DOHH2 (cell line): Measurements from ENCODE around the gene GDF2.

Experiments used
- H3F3A ChIP-seq: fragments of 200-600 bp; sonication (generic), shearing (Covaris generic); 2 replicates; pipeline ENCODE4 v1.6.0; 2016; ENCODE audit warnings: antibody characterized with exemption, mild to moderate bottlenecking; ENCODE audit not compliant: control insufficient read depth, insufficient read depth
- H3K27ac ChIP-seq: fragments of 200-600 bp; sonication (generic); 2 replicates; pipeline ENCODE4 v1.5.1; 2014; ENCODE audit warnings: low read depth, mild to moderate bottlenecking, low read length, moderate library complexity
- H3K27me3 ChIP-seq: fragments of 200-600 bp; sonication (generic); 2 replicates; pipeline ENCODE4 v1.6.1; 2014; ENCODE audit warnings: mild to moderate bottlenecking, low read length, mixed read lengths; ENCODE audit not compliant: control insufficient read depth
- H3K36me3 ChIP-seq: fragments of 200-600 bp; sonication (generic); 2 replicates; pipeline ENCODE4 v1.6.1; 2014; ENCODE audit warnings: mild to moderate bottlenecking, low read length, moderate library complexity, mixed read lengths; ENCODE audit not compliant: control insufficient read depth
- H3K4me1 ChIP-seq: fragments of 200-600 bp; sonication (generic); 2 replicates; pipeline ENCODE4 v1.6.1; 2014; ENCODE audit warnings: mild to moderate bottlenecking, low read length, mixed read lengths; ENCODE audit not compliant: control insufficient read depth
- H3K4me2 ChIP-seq: fragments of 200-600 bp; sonication (generic); 2 replicates; pipeline ENCODE4 v1.6.0; 2014; ENCODE audit warnings: mild to moderate bottlenecking, low read length, moderate library complexity
- H3K4me3 ChIP-seq: fragments of 200-600 bp; sonication (generic); 2 replicates; pipeline ENCODE4 v1.5.1; 2014; ENCODE audit warnings: mild to moderate bottlenecking, low read length, mixed read lengths
- H3K79me2 ChIP-seq: fragments of 200-600 bp; sonication (generic); 2 replicates; pipeline ENCODE4 v1.6.1; 2014; ENCODE audit warnings: mild to moderate bottlenecking, low read length, mixed read lengths; ENCODE audit not compliant: control insufficient read depth
- H3K9me2 ChIP-seq: fragments of 200-600 bp; sonication (generic); replicated peaks from 2 replicates; pipeline ENCODE4 v1.6.1; 2014; ENCODE audit warnings: mild to moderate bottlenecking, low read length, mixed read lengths; ENCODE audit not compliant: control insufficient read depth
- H3K9me3 ChIP-seq: fragments of 200-600 bp; sonication (generic); 2 replicates; pipeline ENCODE4 v1.6.1; 2014; ENCODE audit warnings: antibody characterized with exemption, low read length, mixed read lengths; ENCODE audit not compliant: control insufficient read depth, insufficient read depth
- H4K20me1 ChIP-seq: fragments of 200-600 bp; sonication (generic); 2 replicates; pipeline ENCODE4 v1.6.0; 2014; ENCODE audit warnings: low read depth, mild to moderate bottlenecking, antibody characterized with exemption, low read length, moderate library complexity; ENCODE audit not compliant: control insufficient read depth, insufficient read depth
- CTCF ChIP-seq: fragments of 200-600 bp; sonication (generic); IDR thresholded peaks from one replicate; pipeline ENCODE4 v1.5.1; 2014; ENCODE audit warnings: antibody characterized with exemption, mild to moderate bottlenecking, low read depth, low read length; ENCODE audit not compliant: poor library complexity, severe bottlenecking
- EZH2phosphoT487 ChIP-seq: fragments of 200-600 bp; sonication (generic); IDR thresholded peaks from 2 replicates; pipeline ENCODE4 v1.6.1; 2017; ENCODE audit warnings: borderline replicate concordance, mild to moderate bottlenecking, antibody characterized with exemption, low read length, moderate library complexity, mixed read lengths

GDF2 gene

GRCh38 chr10:47364366-47364765, 42.1 kb downstream of the GDF2 start:
- no peaks in the 10 kb centered on the region for H3K36me3 ChIP-seq
- no peaks in the 10 kb centered on the region for H3K79me2 ChIP-seq
- no peak overlapping the region for H3K4me2 ChIP-seq
- no peak overlapping the region for H3K27ac ChIP-seq
- H3K9me3 ChIP-seq: no peaks in the 10 kb centered on the region
- TF ChIP-seq CTCF: no peak
- no peak for TF ChIP-seq EZH2phosphoT487
- H3F3A ChIP-seq: no peaks in the 10 kb centered on the region
- no peaks in the 10 kb centered on the region for H4K20me1 ChIP-seq
- no peak overlapping the region for H3K4me3 ChIP-seq
- H3K27me3 ChIP-seq: no peaks in the 10 kb centered on the region
- no peaks in the 10 kb centered on the region for H3K9me2 ChIP-seq
- no peaks in the 10 kb centered on the region for H3K4me1 ChIP-seq

GRCh38 chr10:47364911-47365310, 42.7 kb downstream of the GDF2 start:
- H3K9me3 ChIP-seq: no peaks in the 10 kb centered on the region
- H3K79me2 ChIP-seq: no peaks in the 10 kb centered on the region
- H3K36me3 ChIP-seq: no peaks in the 10 kb centered on the region
- no peaks in the 10 kb centered on the region for H3K4me1 ChIP-seq
- no peaks in the 10 kb centered on the region for H4K20me1 ChIP-seq
- H3K9me2 ChIP-seq: no peaks in the 10 kb centered on the region
- no peak overlapping the region for H3K4me3 ChIP-seq
- H3F3A ChIP-seq: no peaks in the 10 kb centered on the region
- no peak overlapping the region for H3K4me2 ChIP-seq
- H3K27ac ChIP-seq: no peak overlapping the region
- no peak for TF ChIP-seq EZH2phosphoT487
- no peak for TF ChIP-seq CTCF
- H3K27me3 ChIP-seq: no peaks in the 10 kb centered on the region

GRCh38 chr10:47365431-47366180, 43.4 kb downstream of the GDF2 start:
- TF ChIP-seq CTCF (no peak), EZH2phosphoT487 (no peak)
- H3F3A ChIP-seq: no peaks in the 10 kb centered on the region
- H3K79me2 ChIP-seq: no peaks in the 10 kb centered on the region
- no peak overlapping the region for H3K27ac ChIP-seq
- H3K4me1 ChIP-seq: no peaks in the 10 kb centered on the region
- no peaks in the 10 kb centered on the region for H3K9me3 ChIP-seq
- no peak overlapping the region for H3K4me3 ChIP-seq
- no peaks in the 10 kb centered on the region for H3K27me3 ChIP-seq
- H3K4me2 ChIP-seq: no peak overlapping the region
- H4K20me1 ChIP-seq: no peaks in the 10 kb centered on the region
- no peaks in the 10 kb centered on the region for H3K9me2 ChIP-seq
- H3K36me3 ChIP-seq: no peaks in the 10 kb centered on the region
